CD8-positive, alpha-beta memory T cell (primary cell): Measurements from ENCODE around the gene SERPINA6. TPM values are rescaled to one million over a fixed set of nuclear protein-coding genes. Genes with fewer than 3 reads are reported as not detected.
"Not testable (repeated sequence)": the region's sequence is repeated elsewhere in the genome, so short reads cannot be mapped to it uniquely, and the experiment has no call there.

Source experiments
- CTCF ChIA-PET: fragments of 350-600 bp; sonication (Branson Sonifier 250); formaldehyde crosslinking; loops from one replicate; lab custom pipeline; 2021; ENCODE audit warnings: antibody characterized with exemption; lab: Charles Lee
- POLR2A ChIA-PET: fragments of 350-600 bp; sonication (Branson Sonifier 250); formaldehyde crosslinking; loops from one replicate; lab custom pipeline; 2021; ENCODE audit warnings: antibody characterized with exemption; lab: Charles Lee
- DNase-seq, 5 donors: peaks; one replicate each; pipeline versions ENCODE4 v3.0.0 to v3.0.0-alpha.2; 2020 to 2022; ENCODE audit warnings: mixed read lengths in 1 of 5
- H3K27ac ChIP-seq: one replicate; pipeline ENCODE4 v1.7.0; 2013; ENCODE audit warnings: low read depth, mild to moderate bottlenecking, low read length, moderate library complexity
- H3K27me3 ChIP-seq: 2 replicates; pipeline ENCODE4 v1.7.0; 2013; ENCODE audit warnings: low read length, mild to moderate bottlenecking; ENCODE audit not compliant: insufficient read depth, poor library complexity, severe bottlenecking
- H3K36me3 ChIP-seq: 2 replicates; pipeline ENCODE4 v1.7.0; 2013; ENCODE audit warnings: mild to moderate bottlenecking, low read length, moderate library complexity; ENCODE audit not compliant: insufficient read depth
- H3K4me1 ChIP-seq: 2 replicates; pipeline ENCODE4 v1.7.0; 2013; ENCODE audit warnings: mild to moderate bottlenecking, low read length, moderate library complexity; ENCODE audit not compliant: insufficient read depth
- H3K4me3 ChIP-seq: 2 replicates; pipeline ENCODE4 v1.7.0; 2013; ENCODE audit warnings: mild to moderate bottlenecking, low read length
- H3K9me3 ChIP-seq: 2 replicates; pipeline ENCODE4 v1.7.0; 2013; ENCODE audit warnings: mild to moderate bottlenecking, low read length
- H3K27ac Mint-ChIP-seq, 8 donors: one replicate each; pipeline ENCODE4 v1.8.0; 2020 to 2021; ENCODE audit warnings: mixed read lengths in 8 of 8, mild to moderate bottlenecking in 6 of 8, inconsistent platforms in 3 of 8, moderate library complexity in 3 of 8
- H3K27me3 Mint-ChIP-seq, 2 donors: one replicate each; pipeline ENCODE4 v1.8.0; 2020 to 2021; ENCODE audit warnings: mixed read lengths in 2 of 2, mild to moderate bottlenecking in 1 of 2, moderate library complexity in 1 of 2
- H3K36me3 Mint-ChIP-seq, 3 donors: one replicate each; pipeline ENCODE4 v1.8.0; 2020 to 2021; ENCODE audit warnings: mixed read lengths in 3 of 3, inconsistent platforms in 1 of 3, mild to moderate bottlenecking in 1 of 3
- H3K4me1 Mint-ChIP-seq, 3 donors: one replicate each; pipeline ENCODE4 v1.8.0; 2020 to 2021; ENCODE audit warnings: mixed read lengths in 3 of 3, inconsistent platforms in 1 of 3, mild to moderate bottlenecking in 1 of 3
- H3K4me3 Mint-ChIP-seq, 7 donors: one replicate each; pipeline ENCODE4 v1.8.0; 2020 to 2021; ENCODE audit warnings: mixed read lengths in 7 of 7, mild to moderate bottlenecking in 6 of 7, moderate library complexity in 4 of 7, inconsistent platforms in 2 of 7
- H3K9me3 Mint-ChIP-seq, 5 donors: one replicate each; pipeline ENCODE4 v1.8.0; 2020 to 2022; ENCODE audit warnings: mixed read lengths in 5 of 5, mild to moderate bottlenecking in 3 of 5, moderate library complexity in 2 of 5, inconsistent platforms in 1 of 5
- polyA plus RNA-seq: library from polyadenylated mRNA; unstranded; fragments of 300-500 nt; fragmentation: Illumina TruSeq; gene quantifications from one replicate; pipeline ENCODE4 v1.2.3, GENCODE V29; 2021
- total RNA-seq, 2 experiments: library from RNA; stranded (reverse); gene quantifications; one replicate each; pipeline ENCODE4 v1.2.3, GENCODE V29; 2021

The SERPINA6 gene
- total and polyA plus RNA-seq, 3 experiments from 2014 or later: not detected

DNA sequence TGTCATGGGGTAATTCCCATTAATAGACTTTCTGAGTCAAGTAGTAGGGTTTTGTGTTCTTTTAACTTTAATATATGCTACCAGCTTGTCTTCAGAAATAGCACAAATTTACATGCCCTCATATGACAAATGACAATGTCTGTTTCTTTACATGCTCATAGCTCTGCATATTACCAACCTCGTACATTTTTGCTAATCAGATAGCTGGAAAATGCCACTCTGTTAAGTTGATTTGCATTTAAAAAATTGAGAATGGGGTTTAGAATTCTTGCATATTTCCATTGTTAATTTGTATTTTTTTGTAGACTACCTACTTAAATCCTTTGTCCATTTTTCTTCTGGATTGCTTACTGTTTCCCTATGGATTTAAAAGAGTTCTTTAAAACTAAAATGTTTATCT, 34.0 kb upstream of the SERPINA6 start:
- Histone ChIP-seq H3K27me3 (no peaks in the 10 kb centered on the region), H3K36me3 (no peaks in the 10 kb centered on the region), H3K27ac (no peak overlapping the region), H3K4me3 (no peak overlapping the region), H3K9me3 (no peaks in the 10 kb centered on the region), H3K4me1 (no peaks in the 10 kb centered on the region)
- Mint-ChIP-seq H3K27me3 (peaks cover 10 to 15% of the 10 kb centered on the region in 2 donors), H3K4me3 (no peak overlapping the region), H3K27ac (no peak overlapping the region), H3K36me3 (peaks cover 0 to under 1% (median 0%) of the 10 kb centered on the region in 3 donors), H3K4me1 (no peaks in the 10 kb centered on the region), H3K9me3 (peaks cover 0 to under 1% (median 0%) of the 10 kb centered on the region in 5 donors)
- ChIA-PET CTCF (no interaction called here), POLR2A (no interaction called here)
- no peak for DNase-seq

DNA sequence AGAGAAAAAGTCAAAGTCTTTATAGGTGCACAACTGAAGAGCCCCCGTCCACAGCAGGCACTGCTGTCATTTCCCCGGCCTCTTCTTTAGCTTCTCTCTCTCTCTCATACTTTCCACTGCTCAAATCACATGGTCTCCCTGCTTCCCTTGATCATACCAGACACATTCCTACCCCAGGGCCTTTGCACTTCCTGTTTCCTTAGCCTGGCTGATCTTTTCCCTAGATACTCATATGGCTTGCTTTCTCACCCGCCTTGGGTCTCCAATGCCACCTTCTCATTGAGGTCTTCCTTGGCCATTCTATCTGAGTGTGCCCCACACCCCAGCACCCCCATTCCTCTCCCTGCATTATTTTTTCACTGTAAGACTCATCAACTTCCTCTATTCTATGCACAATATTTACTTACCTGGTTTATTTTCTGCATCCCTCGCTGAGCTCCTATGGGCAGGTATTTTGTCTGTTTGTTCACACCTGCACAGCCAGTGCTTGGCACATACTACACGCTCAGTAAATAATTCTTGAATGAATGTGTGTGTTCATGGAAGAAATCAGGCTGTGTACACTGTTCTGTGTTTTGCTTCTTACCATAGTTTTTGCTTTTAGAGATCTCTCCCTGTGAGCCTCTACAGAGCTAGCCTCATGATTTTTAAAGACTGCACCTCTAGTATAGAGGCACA, 33.4 kb upstream of the SERPINA6 start:
- CTCF ChIA-PET: no interaction called here

DNA sequence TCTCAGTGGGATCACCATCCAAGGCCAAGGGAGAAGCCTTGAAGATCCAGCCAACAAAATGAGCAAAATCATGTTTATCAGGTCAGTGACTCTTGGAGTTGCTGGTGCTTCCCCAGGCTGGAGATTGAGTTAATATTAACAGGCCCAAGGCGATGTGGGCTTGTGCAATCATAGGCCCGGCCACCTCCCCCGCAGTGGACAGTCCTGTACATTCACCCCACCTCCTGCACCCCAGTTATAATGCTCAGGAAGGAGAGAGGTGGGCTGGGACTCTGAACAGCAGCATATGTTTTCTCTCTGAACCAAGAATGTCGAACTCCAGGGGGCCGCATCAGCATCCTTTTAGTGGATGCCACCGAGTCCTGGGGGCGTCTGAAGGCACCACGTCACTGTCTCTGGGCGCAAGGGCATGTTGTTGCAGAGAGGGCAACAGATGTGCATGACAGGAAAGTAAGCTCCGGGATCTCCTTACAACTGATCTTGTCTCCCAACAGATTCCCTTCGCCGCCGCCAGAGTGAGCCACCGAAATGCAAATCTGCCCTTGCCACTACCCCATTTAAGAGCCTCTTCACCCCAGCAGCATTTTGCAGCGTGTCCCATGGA, 32.2 kb upstream of the SERPINA6 start:
- DNase-seq: no peak
- no peak overlapping the region for H3K27ac ChIP-seq
- H3K27me3 ChIP-seq: no peaks in the 10 kb centered on the region
- ChIA-PET CTCF (no interaction called here), POLR2A (no interaction called here)
- no peak overlapping the region for H3K4me3 ChIP-seq
- Mint-ChIP-seq H3K27me3 (peaks cover 6 to 16% of the 10 kb centered on the region in 2 donors), H3K27ac (no peak overlapping the region), H3K9me3 (peaks cover 0 to 5% (median 0%) of the 10 kb centered on the region in 5 donors), H3K4me3 (no peak overlapping the region), H3K36me3 (peaks cover 0 to 1% (median 0%) of the 10 kb centered on the region in 3 donors), H3K4me1 (no peaks in the 10 kb centered on the region)
- H3K36me3 ChIP-seq: no peaks in the 10 kb centered on the region
- H3K9me3 ChIP-seq: no peaks in the 10 kb centered on the region
- H3K4me1 ChIP-seq: no peaks in the 10 kb centered on the region

More for the DNA sequence above, 33.4 kb upstream of the SERPINA6 start:
- Histone ChIP-seq H3K27me3 (no peaks in the 10 kb centered on the region), H3K4me3 (no peak overlapping the region), H3K9me3 (no peaks in the 10 kb centered on the region), H3K36me3 (no peaks in the 10 kb centered on the region), H3K27ac (no peak overlapping the region), H3K4me1 (no peaks in the 10 kb centered on the region)
- DNase-seq: no peak
- peaks cover 0 to 1% (median 0%) of the 10 kb centered on the region in 3 donors for H3K36me3 Mint-ChIP-seq
- H3K27ac Mint-ChIP-seq: no peak overlapping the region
- peaks cover 0 to 5% (median 0%) of the 10 kb centered on the region in 5 donors for H3K9me3 Mint-ChIP-seq
- peaks cover 10 to 17% of the 10 kb centered on the region in 2 donors for H3K27me3 Mint-ChIP-seq
- H3K4me1 Mint-ChIP-seq: no peaks in the 10 kb centered on the region
- H3K4me3 Mint-ChIP-seq: no peak overlapping the region
- POLR2A ChIA-PET: no interaction called here

DNA sequence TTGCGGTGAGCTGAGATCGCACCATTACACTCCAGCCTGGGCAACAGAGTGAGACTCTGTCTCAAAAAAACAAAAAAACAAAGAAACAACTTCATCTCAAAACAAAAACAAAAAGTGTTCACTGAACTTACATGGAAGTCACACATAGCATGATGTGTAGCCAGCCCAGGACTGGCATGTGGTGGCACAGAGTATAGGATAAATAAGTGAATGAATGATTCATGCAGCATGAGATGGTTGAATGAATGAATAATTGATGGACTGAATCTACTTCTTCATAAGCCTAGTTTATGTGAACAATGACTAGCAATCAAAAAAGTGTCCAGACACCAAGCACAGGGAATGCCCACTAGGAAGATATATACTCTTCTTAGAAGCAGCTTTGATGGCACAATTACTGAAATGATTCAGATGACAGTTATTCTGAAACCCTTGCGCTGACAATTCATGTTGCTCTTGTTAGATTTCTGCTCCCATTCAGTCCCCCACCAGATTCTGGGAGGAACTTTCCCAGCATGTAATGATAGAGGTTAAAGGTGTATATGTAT, 31.6 kb upstream of the SERPINA6 start:
- Histone ChIP-seq H3K36me3 (no peaks in the 10 kb centered on the region), H3K4me3 (no peak overlapping the region), H3K27ac (no peak overlapping the region), H3K27me3 (no peaks in the 10 kb centered on the region), H3K9me3 (no peaks in the 10 kb centered on the region), H3K4me1 (no peaks in the 10 kb centered on the region)
- ChIA-PET POLR2A (no interaction called here), CTCF (no interaction called here)
- no peak for DNase-seq
- H3K27ac Mint-ChIP-seq: no peak overlapping the region
- peaks cover 0 to 1% (median 0%) of the 10 kb centered on the region in 3 donors for H3K36me3 Mint-ChIP-seq
- no peaks in the 10 kb centered on the region for H3K4me1 Mint-ChIP-seq
- H3K27me3 Mint-ChIP-seq: peaks cover 6 to 13% of the 10 kb centered on the region in 2 donors
- peaks cover 0 to 5% (median 0%) of the 10 kb centered on the region in 5 donors for H3K9me3 Mint-ChIP-seq
- no peak overlapping the region for H3K4me3 Mint-ChIP-seq

DNA sequence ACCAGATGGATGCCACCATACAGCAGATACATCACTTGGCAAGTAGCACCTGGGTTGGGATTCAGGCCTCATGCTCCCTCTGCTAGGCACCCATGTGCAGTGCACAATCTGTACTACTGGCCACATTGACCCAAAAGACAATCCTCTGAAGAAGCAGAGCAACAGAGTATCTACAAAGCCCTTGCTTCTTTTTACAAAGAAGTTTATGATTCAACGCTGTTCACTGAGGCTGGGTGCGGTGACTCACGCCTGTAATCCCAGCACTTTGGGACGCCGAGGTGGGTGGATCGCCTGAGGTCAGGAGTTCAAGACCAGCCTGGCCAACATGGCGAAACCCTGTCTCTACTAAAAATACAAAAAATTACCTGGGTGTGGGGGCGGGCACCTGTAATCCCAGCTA, 31.1 kb upstream of the SERPINA6 start:
- H3K27me3 ChIP-seq, H3K4me1 ChIP-seq, H3K4me3 ChIP-seq, H3K4me1 Mint-ChIP-seq, H3K36me3 ChIP-seq, DNase-seq, CTCF ChIA-PET, H3K27ac ChIP-seq, H3K9me3 Mint-ChIP-seq, H3K9me3 ChIP-seq, H3K36me3 Mint-ChIP-seq, POLR2A ChIA-PET, H3K4me3 Mint-ChIP-seq, H3K27ac Mint-ChIP-seq: not testable (repeated sequence)
- H3K27me3 Mint-ChIP-seq: peaks cover 4 to 13% of the 10 kb centered on the region in 2 donors

DNA sequence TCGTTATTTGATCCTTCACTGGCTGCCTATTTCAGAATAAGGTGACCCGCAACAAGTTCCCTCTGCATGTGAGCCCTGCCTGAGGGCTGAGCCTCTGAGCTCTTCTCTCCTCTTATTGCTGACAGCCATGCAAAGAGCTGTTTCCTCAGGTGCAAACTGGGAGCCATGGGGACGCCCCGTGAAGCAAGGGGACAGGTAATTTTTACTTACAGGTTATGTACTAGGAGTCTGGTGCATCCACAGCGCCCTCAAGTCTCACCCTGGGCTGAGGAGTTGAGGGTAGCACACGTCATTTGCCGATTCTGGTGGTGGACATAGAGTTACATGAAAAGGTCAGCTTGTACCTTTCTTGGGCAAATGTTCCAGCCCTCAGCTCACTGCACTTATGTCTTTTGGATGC, 26.1 kb upstream of the SERPINA6 start:
- ChIA-PET POLR2A (no interaction called here), CTCF (no interaction called here)
- H3K4me1 ChIP-seq: peaks cover 3% of the 10 kb centered on the region
- H3K9me3 ChIP-seq: no peaks in the 10 kb centered on the region
- H3K27me3 ChIP-seq: no peaks in the 10 kb centered on the region
- Mint-ChIP-seq H3K9me3 (peaks cover 0 to 5% (median 0%) of the 10 kb centered on the region in 5 donors), H3K27me3 (peaks cover 1 to 8% of the 10 kb centered on the region in 2 donors), H3K4me1 (peaks cover 2 to 22% (median 6%) of the 10 kb centered on the region in 3 donors), H3K4me3 (no peak overlapping the region), H3K36me3 (peaks cover 0 to 1% (median 0%) of the 10 kb centered on the region in 3 donors), H3K27ac (no peak overlapping the region)
- no peaks in the 10 kb centered on the region for H3K36me3 ChIP-seq
- H3K27ac ChIP-seq: no peak overlapping the region
- no peak overlapping the region for H3K4me3 ChIP-seq
- DNase-seq: no peak

DNA sequence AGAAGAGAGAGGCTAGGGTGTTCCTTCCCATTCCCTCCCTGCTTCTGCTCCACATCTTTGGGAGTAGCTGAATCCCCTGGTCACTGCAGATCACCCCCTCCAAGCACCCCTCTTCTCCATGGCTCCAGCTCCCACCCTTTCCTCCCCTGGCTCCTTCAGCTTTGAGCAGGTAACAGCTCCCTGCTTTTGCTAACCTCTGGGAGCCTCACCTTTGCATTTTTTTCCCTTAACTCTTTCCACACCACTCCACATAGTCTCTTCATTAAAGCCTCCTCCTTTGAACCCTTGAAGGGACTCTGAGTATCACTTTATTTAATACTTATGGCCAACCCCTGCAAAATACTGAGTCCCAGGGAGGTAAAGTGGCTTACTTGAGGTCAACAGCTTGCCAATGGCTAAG, 25.7 kb upstream of the SERPINA6 start:
- no peak overlapping the region for H3K4me3 Mint-ChIP-seq
- H3K4me1 Mint-ChIP-seq: peaks cover 2 to 22% (median 6%) of the 10 kb centered on the region in 3 donors
- Histone ChIP-seq H3K9me3 (no peaks in the 10 kb centered on the region), H3K4me3 (no peak overlapping the region), H3K27me3 (no peaks in the 10 kb centered on the region), H3K27ac (no peak overlapping the region), H3K4me1 (peaks cover 3% of the 10 kb centered on the region), H3K36me3 (no peaks in the 10 kb centered on the region)
- H3K27ac Mint-ChIP-seq: peak overlapping the region in 1 of 8 donors; percentile 23
- CTCF ChIA-PET: no interaction called here
- H3K36me3 Mint-ChIP-seq: peaks cover 0 to 1% (median 0%) of the 10 kb centered on the region in 3 donors
- POLR2A ChIA-PET: interaction anchor here (0.5 kb wide), 1 partner anchor 959 kb away, joined by 3 read pairs; no protein-coding TSS in a partner anchor
- no peak for DNase-seq
- peaks cover 0 to 5% (median 0%) of the 10 kb centered on the region in 5 donors for H3K9me3 Mint-ChIP-seq
- peaks cover 2 to 8% of the 10 kb centered on the region in 2 donors for H3K27me3 Mint-ChIP-seq

DNA sequence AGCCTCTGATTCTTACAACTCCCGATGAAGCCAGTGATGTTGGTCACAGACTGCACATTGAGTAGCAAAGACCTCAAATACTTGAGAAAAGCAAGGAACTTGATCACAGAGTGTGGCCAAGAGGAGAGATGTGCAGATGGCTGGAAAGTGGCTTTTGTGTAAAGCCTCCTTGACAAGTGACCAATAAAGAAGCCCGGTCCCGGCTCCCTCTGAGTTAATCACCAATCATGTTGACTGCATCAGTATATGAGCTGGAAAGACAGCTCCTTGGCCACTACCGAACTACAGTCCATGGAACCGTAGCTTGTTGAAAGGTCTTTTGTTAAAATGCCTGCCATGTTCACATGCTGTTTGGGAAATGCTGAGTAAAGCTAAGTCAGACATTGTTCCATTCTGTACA, 23.7 kb upstream of the SERPINA6 start:
- ChIA-PET POLR2A (no interaction called here), CTCF (no interaction called here)
- H3K27me3 ChIP-seq: no peaks in the 10 kb centered on the region
- peak overlapping the region in 3 of 7 donors; percentile 27 to 47 (median 41) for H3K4me3 Mint-ChIP-seq
- no peaks in the 10 kb centered on the region for H3K9me3 ChIP-seq
- H3K4me3 ChIP-seq: no peak overlapping the region
- peaks cover 3% of the 10 kb centered on the region for H3K4me1 ChIP-seq
- H3K27ac ChIP-seq: peak overlapping the region; percentile 25
- H3K27ac Mint-ChIP-seq: peak overlapping the region in 6 of 8 donors; percentile 54 to 85 (median 74)
- no peaks in the 10 kb centered on the region for H3K36me3 ChIP-seq
- peaks cover 0 to 2% (median 0%) of the 10 kb centered on the region in 5 donors for H3K9me3 Mint-ChIP-seq
- peaks cover 0 to 5% (median 0%) of the 10 kb centered on the region in 3 donors for H3K36me3 Mint-ChIP-seq
- H3K4me1 Mint-ChIP-seq: peaks cover 2 to 28% (median 6%) of the 10 kb centered on the region in 3 donors
- peaks cover 4 to 8% of the 10 kb centered on the region in 2 donors for H3K27me3 Mint-ChIP-seq
- no peak for DNase-seq
